Activated CD8-positive, alpha-beta memory T cell treated with anti-CD3 and anti-CD28 coated beads, Interleukin-2, amount 10 ng/mL, durations not matched to agents 7 days and 5 days (primary cell): ENCODE results near the gene CELF4. TPM values are rescaled to one million over a fixed set of nuclear protein-coding genes. Genes with fewer than 3 reads are reported as not detected.

Source experiments
- ATAC-seq: fragments of 150-1000 bp; cut with Tn5 transposase; one replicate; pipeline ENCODE4 v1.10.0; 2021; ENCODE audit warnings: moderate library complexity
- CTCF ChIA-PET: fragments of 350-600 bp; sonication (Branson Sonifier 250); formaldehyde crosslinking; loops from one replicate; lab custom pipeline; 2021; ENCODE audit warnings: antibody characterized with exemption; lab: Charles Lee
- DNase-seq: peaks from one replicate; pipeline ENCODE4 v3.0.0-alpha.2; 2020
- H3K27ac Mint-ChIP-seq: one replicate; pipeline ENCODE4 v1.8.0; 2021; ENCODE audit warnings: mild to moderate bottlenecking, mixed read lengths
- H3K27me3 Mint-ChIP-seq: one replicate; pipeline ENCODE4 v1.8.0; 2021; ENCODE audit warnings: mixed read lengths
- H3K36me3 Mint-ChIP-seq: one replicate; pipeline ENCODE4 v1.8.0; 2021; ENCODE audit warnings: mild to moderate bottlenecking, mixed read lengths
- H3K4me1 Mint-ChIP-seq: one replicate; pipeline ENCODE4 v1.8.0; 2021; ENCODE audit warnings: mixed read lengths
- H3K4me3 Mint-ChIP-seq: one replicate; pipeline ENCODE4 v1.8.0; 2021; ENCODE audit warnings: mild to moderate bottlenecking, moderate library complexity, mixed read lengths
- H3K9me3 Mint-ChIP-seq: one replicate; pipeline ENCODE4 v1.8.0; 2022; ENCODE audit warnings: low read depth, mixed read lengths
- total RNA-seq, 2 experiments: library from RNA; stranded (reverse); gene quantifications; one replicate each; pipeline ENCODE4 v1.2.3, GENCODE V29; 2021

Gene CELF4
- total RNA-seq, 2 experiments from 2014 or later = not detected

DNA sequence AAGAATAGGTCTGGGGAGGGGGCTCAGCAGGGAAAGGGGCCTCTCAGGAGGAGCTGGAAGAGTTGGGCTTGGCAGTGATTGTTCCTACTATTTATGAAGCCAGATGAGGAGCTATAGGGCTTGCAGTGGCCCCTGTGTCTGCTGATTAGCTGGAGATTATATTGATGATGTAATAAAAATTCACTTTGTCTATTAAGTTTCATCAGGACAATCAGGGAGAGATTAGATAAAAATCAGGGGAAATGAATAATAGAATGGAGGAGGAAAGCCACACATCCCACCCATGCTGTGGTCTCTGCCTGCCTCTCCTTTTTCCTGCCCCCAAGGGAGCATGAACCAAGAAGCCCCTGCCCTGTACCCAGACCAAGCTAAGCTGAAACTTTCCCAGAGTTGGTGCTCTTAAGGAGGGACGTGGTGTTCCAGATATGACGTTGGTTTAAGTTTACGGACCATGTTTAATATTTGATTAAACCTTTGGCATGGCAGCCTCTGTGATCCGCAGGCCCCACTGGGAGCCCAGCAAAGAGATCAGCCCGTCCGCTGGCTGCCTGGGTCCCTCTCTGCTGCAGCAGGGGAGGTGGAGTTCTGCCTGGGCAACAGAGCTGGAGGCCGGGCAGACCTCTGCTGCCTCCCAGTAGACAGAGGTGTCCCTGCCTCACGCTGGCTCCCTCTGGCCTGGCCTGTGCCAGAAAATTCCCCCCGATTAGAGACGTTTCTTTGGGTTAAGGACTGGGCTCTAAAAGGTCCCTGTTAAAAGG lies 15.3 kb downstream of the CELF4 start:
- H3K27me3 Mint-ChIP-seq = no peaks in the 10 kb centered on the region
- no peak overlapping the region for H3K27ac Mint-ChIP-seq
- CTCF ChIA-PET = no interaction called here
- H3K4me1 Mint-ChIP-seq = no peaks in the 10 kb centered on the region
- ATAC-seq = no peak
- no peak for DNase-seq
- H3K4me3 Mint-ChIP-seq = no peak overlapping the region
- H3K9me3 Mint-ChIP-seq = no peaks in the 10 kb centered on the region
- H3K36me3 Mint-ChIP-seq = no peaks in the 10 kb centered on the region

GRCh38 chr18:37548679-37549289 lies 16.8 kb downstream of the CELF4 start:
- H3K36me3 Mint-ChIP-seq = no peaks in the 10 kb centered on the region
- DNase-seq = no peak
- no peaks in the 10 kb centered on the region for H3K9me3 Mint-ChIP-seq
- H3K27ac Mint-ChIP-seq = no peak overlapping the region
- CTCF ChIA-PET = no interaction called here
- H3K27me3 Mint-ChIP-seq = no peaks in the 10 kb centered on the region
- no peak overlapping the region for H3K4me3 Mint-ChIP-seq
- no peaks in the 10 kb centered on the region for H3K4me1 Mint-ChIP-seq
- ATAC-seq = no peak

DNA sequence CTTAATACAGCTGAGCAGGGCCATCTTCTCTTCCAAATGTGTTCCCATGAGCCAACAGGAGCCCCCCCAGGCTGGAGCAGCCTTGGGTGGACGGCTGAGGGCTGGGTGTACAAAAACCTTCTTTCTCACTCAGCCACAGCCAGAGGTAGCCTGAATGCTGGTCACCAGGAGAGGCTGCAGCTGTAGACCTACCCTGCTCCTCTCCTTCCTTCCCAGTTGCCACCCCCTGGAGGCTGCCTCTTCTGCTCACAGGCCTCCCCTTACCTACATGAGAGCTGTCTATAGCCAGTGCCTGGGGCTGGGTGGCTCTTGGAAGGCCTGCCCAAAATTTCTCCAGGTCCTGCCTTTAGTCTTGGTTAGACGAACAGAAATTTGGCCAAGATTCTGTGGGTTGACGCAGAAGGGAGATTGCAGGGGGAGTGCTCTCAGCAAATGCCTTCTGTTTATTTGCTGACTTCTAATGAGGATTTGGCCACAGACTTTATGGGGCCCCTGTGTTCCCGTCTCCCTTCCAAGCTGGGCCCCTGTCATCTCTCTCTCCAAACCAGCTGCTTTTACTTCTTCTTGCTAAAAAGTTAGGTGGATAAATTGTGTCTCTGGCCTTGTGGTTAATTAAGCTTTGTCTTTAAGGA lies 18.3 kb downstream of the CELF4 start:
- ATAC-seq (no peak), DNase-seq (no peak)
- Mint-ChIP-seq H3K27me3 (no peaks in the 10 kb centered on the region), H3K36me3 (no peaks in the 10 kb centered on the region), H3K9me3 (no peaks in the 10 kb centered on the region), H3K4me3 (no peak overlapping the region), H3K27ac (no peak overlapping the region), H3K4me1 (no peaks in the 10 kb centered on the region)
- CTCF ChIA-PET = no interaction called here

DNA sequence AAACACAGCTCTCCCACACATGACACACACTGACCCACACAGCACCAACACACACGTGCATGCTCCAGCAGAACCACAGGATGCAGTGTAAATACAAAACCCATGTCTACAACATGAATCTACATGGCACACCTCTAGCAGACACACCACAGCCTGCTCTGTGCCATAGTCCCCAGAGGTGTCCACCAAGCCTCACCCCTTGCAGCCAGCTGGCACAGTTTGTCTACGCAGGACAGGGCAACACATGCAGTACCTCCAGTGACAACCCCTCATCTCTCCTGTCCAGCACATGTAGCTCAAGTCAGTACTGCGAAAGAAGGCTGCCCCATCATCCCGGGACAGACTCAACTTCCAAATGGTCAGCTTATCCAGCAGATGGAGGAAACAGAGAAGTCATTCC lies 18.9 kb downstream of the CELF4 start:
- Mint-ChIP-seq H3K36me3 (no peaks in the 10 kb centered on the region), H3K9me3 (no peaks in the 10 kb centered on the region), H3K27ac (no peak overlapping the region), H3K27me3 (no peaks in the 10 kb centered on the region), H3K4me3 (no peak overlapping the region), H3K4me1 (no peaks in the 10 kb centered on the region)
- CTCF ChIA-PET = no interaction called here
- DNase-seq (no peak), ATAC-seq (no peak)

DNA sequence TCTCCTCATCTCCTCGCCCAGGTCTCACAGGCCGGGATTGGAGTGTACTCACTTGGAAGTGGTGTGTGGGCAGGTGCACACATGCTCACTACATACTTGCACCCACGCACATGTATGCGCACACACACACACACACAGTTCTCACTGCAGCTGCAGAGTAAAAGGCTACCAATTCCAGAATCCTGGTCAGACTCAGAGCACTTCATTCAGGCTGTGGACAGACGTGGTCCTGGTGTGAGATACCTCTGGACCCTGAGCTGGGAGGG lies 19.4 kb downstream of the CELF4 start:
- CTCF ChIA-PET = no interaction called here
- no peak for DNase-seq
- ATAC-seq = no peak
- Mint-ChIP-seq H3K4me1 (no peaks in the 10 kb centered on the region), H3K27ac (no peak overlapping the region), H3K9me3 (no peaks in the 10 kb centered on the region), H3K27me3 (no peaks in the 10 kb centered on the region), H3K36me3 (no peaks in the 10 kb centered on the region), H3K4me3 (no peak overlapping the region)

- no peak overlapping the region for H3K27ac Mint-ChIP-seq
- H3K9me3 Mint-ChIP-seq = no peaks in the 10 kb centered on the region
- H3K4me1 Mint-ChIP-seq = no peaks in the 10 kb centered on the region
- H3K4me3 Mint-ChIP-seq = no peak overlapping the region
- DNase-seq (no peak), ATAC-seq (no peak)
- CTCF ChIA-PET = no interaction called here
- H3K36me3 Mint-ChIP-seq = no peaks in the 10 kb centered on the region
- H3K27me3 Mint-ChIP-seq = no peaks in the 10 kb centered on the region
Measured at GRCh38 chr18:37545461-37546271, 19.9 kb downstream of the CELF4 start.

GRCh38 chr18:37544713-37545112 lies 20.9 kb downstream of the CELF4 start:
- H3K27ac Mint-ChIP-seq = no peak overlapping the region
- no peaks in the 10 kb centered on the region for H3K36me3 Mint-ChIP-seq
- no peaks in the 10 kb centered on the region for H3K4me1 Mint-ChIP-seq
- ATAC-seq = no peak
- no peaks in the 10 kb centered on the region for H3K9me3 Mint-ChIP-seq
- H3K4me3 Mint-ChIP-seq = no peak overlapping the region
- H3K27me3 Mint-ChIP-seq = no peaks in the 10 kb centered on the region
- CTCF ChIA-PET = no interaction called here
- DNase-seq = no peak

GRCh38 chr18:37544217-37544616 lies 21.4 kb downstream of the CELF4 start:
- Mint-ChIP-seq H3K4me1 (no peaks in the 10 kb centered on the region), H3K27ac (no peak overlapping the region), H3K36me3 (no peaks in the 10 kb centered on the region), H3K4me3 (no peak overlapping the region), H3K9me3 (no peaks in the 10 kb centered on the region), H3K27me3 (no peaks in the 10 kb centered on the region)
- DNase-seq (no peak), ATAC-seq (no peak)
- CTCF ChIA-PET = no interaction called here

DNA sequence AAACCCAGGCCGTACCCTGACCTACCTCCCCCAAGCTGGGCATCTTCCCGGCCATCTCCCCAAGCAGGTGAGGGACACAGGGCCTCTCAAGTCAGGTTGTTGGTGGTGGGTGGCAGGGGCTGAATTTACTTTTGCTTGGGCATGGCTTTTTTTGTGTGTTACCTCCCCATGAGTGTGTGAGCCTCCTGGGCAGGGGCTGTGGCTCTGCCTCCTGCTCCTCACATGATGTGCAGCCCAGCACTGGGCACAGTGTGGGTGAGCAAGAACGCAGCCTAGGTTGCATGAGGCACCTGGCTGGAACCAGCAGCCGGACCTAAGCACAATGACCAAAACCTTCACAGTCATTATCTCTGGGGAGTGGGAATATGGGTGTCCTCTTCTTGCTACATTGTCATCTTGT lies 22.3 kb downstream of the CELF4 start:
- Mint-ChIP-seq H3K27ac (no peak overlapping the region), H3K4me3 (no peak overlapping the region), H3K36me3 (no peaks in the 10 kb centered on the region), H3K9me3 (no peaks in the 10 kb centered on the region), H3K27me3 (peaks cover 7% of the 10 kb centered on the region), H3K4me1 (no peaks in the 10 kb centered on the region)
- DNase-seq = no peak
- no peak for ATAC-seq
- CTCF ChIA-PET = no interaction called here

DNA sequence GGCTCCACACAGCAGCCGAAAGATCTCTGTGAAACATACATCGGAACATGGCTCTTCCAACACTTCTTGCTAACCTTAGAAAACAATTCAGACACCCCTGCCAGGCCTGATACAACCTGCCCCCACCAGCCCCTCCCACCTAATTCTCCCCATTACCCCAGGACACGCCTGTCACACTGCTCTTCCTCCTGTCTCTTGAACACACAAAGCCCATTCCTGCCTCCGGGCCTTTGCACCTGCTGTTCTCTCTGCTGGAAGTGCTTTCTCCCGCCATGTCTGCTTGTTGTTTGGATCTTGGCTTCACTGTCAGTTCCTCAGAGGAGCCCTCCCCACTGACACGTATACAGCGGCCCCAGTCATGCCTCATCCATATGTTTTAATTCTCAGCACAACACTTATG lies 24.1 kb downstream of the CELF4 start:
- Mint-ChIP-seq H3K36me3 (no peaks in the 10 kb centered on the region), H3K4me1 (no peaks in the 10 kb centered on the region), H3K9me3 (no peaks in the 10 kb centered on the region), H3K27ac (no peak overlapping the region), H3K27me3 (peaks cover 10% of the 10 kb centered on the region), H3K4me3 (no peak overlapping the region)
- no peak for DNase-seq
- CTCF ChIA-PET = no interaction called here
- no peak for ATAC-seq

DNA sequence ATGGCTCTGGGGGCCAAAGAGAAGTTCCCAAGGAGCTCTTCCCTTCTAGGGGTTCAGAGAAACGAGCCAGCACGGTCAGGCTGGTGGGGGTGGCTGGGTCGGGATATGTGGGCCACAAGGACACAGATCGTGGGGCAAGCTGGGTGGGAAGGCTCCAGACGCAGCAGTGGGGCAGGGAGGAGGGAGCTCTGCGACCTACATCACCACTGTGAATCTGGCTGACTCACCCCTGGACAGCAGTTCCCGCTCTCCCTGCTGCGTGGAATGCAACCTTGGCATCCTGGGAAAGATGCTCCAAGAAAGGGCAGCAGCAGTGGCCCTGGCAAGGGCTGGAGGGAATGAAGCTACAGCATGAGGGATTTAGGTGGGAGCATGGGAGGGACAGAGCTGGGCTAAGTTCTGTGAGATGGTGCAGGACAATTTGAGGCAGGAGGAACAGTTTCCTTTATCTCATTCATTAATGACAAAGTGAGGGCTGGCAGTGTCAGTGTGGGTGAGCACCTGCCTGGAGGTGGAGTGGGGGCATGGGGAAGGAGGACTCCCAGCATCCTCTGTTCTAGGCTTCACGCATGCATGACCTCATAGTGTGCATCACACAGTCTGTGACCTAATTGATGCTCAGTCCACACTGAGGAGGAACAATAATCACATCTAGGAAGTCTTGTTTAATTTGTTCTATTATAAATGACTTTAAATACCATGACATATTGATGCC lies 25.0 kb downstream of the CELF4 start:
- CTCF ChIA-PET = interaction anchor here (1.9 kb wide), 1 partner anchor 154 kb away, joined by 4 read pairs; no protein-coding TSS in a partner anchor
- DNase-seq (no peak), ATAC-seq (no peak)
- Mint-ChIP-seq H3K9me3 (no peaks in the 10 kb centered on the region), H3K27ac (no peak overlapping the region), H3K36me3 (no peaks in the 10 kb centered on the region), H3K27me3 (peaks cover 10% of the 10 kb centered on the region), H3K4me3 (no peak overlapping the region), H3K4me1 (no peaks in the 10 kb centered on the region)

- Mint-ChIP-seq H3K27ac (no peak overlapping the region), H3K4me1 (no peaks in the 10 kb centered on the region), H3K27me3 (peaks cover 10% of the 10 kb centered on the region), H3K36me3 (no peaks in the 10 kb centered on the region), H3K4me3 (no peak overlapping the region), H3K9me3 (no peaks in the 10 kb centered on the region)
- DNase-seq = no peak
- ATAC-seq = no peak
- CTCF ChIA-PET = interaction anchor here (1.9 kb wide), 1 partner anchor 153 kb away, joined by 4 read pairs; no protein-coding TSS in a partner anchor
Measured at GRCh38 chr18:37539236-37539635, 26.4 kb downstream of the CELF4 start.

GRCh38 chr18:37538526-37539205 lies 26.9 kb downstream of the CELF4 start:
- Mint-ChIP-seq H3K9me3 (no peaks in the 10 kb centered on the region), H3K4me1 (no peaks in the 10 kb centered on the region), H3K27ac (no peak overlapping the region), H3K27me3 (peaks cover 10% of the 10 kb centered on the region), H3K36me3 (no peaks in the 10 kb centered on the region), H3K4me3 (no peak overlapping the region)
- DNase-seq = no peak
- ATAC-seq = no peak
- CTCF ChIA-PET = no interaction called here
